IMR-90 (cell line): ENCODE measurements around the gene AUH. TPM values are rescaled to one million over a fixed set of nuclear protein-coding genes. Genes with fewer than 3 reads are reported as not detected.

ENCODE experiments used
- ATAC-seq: fragments of 200-7000 bp; cut with Tn5 transposase; 2 replicates; pipeline ENCODE4 v1.9.1; 2020; ENCODE audit warnings: low read depth, mild to moderate bottlenecking, moderate library complexity
- BruUV-seq: library from RNA; stranded (reverse); fragments of 400-500 nt; replicated peaks from 2 replicates; lab custom pipeline; 2021; lab: Mats Ljungman, UMichigan
- CTCF ChIA-PET: fragments of 300-600 bp; formaldehyde crosslinking; extraction: SDS; loops from one replicate; lab custom pipeline; 2021; ENCODE audit warnings: antibody characterized with exemption; lab: Yijun Ruan, JAX
- POLR2A ChIA-PET: fragments of 300-600 bp; sonication (Branson Sonifier 250); formaldehyde crosslinking; loops from one replicate; lab custom pipeline; 2022; ENCODE audit warnings: antibody characterized with exemption; ENCODE audit not compliant: unreplicated experiment; lab: Charles Lee
- DNase-seq: peaks from one replicate; pipeline ENCODE4 v3.0.0; 2013
- H2AFZ ChIP-seq: replicated peaks from 2 replicates; pipeline ENCODE3; 2013; ENCODE audit warnings: low read length, mild to moderate bottlenecking; ENCODE audit not compliant: poor library complexity
- H2AK5ac ChIP-seq: 2 replicates; pipeline ENCODE4 v1.6.1; 2013; ENCODE audit warnings: low read depth, low read length, inconsistent platforms
- H2AK9ac ChIP-seq: replicated peaks from 2 replicates; pipeline ENCODE3; 2013; ENCODE audit warnings: mild to moderate bottlenecking, low read depth, low read length, moderate library complexity; ENCODE audit not compliant: poor library complexity
- H2BK120ac ChIP-seq: 2 replicates; pipeline ENCODE4 v1.6.1; 2013; ENCODE audit warnings: low read depth, low read length, inconsistent platforms
- H2BK15ac ChIP-seq: 3 replicates; pipeline ENCODE4 v1.6.1; 2013; ENCODE audit warnings: low read depth, low read length, inconsistent platforms
- H2BK20ac ChIP-seq: 2 replicates; pipeline ENCODE4 v1.6.1; 2013; ENCODE audit warnings: low read depth, mild to moderate bottlenecking, inconsistent platforms, low read length, moderate library complexity
- H2BK5ac ChIP-seq: 2 replicates; pipeline ENCODE4 v1.6.1; 2013; ENCODE audit warnings: mild to moderate bottlenecking, low read depth, low read length, inconsistent platforms; ENCODE audit not compliant: poor library complexity, severe bottlenecking
- H3K14ac ChIP-seq: replicated peaks from 2 replicates; pipeline ENCODE4 v1.6.1; 2013; ENCODE audit warnings: low read depth, low read length, inconsistent platforms
- H3K18ac ChIP-seq: 2 replicates; pipeline ENCODE4 v1.6.1; 2013; ENCODE audit warnings: low read depth, low read length, control low read depth
- H3K23ac ChIP-seq: 2 replicates; pipeline ENCODE4 v1.6.1; 2013; ENCODE audit warnings: low read depth, low read length, inconsistent platforms
- H3K27ac ChIP-seq: 2 replicates; pipeline ENCODE4 v1.5.1; 2013; ENCODE audit warnings: mild to moderate bottlenecking, control low read depth, low read length; ENCODE audit not compliant: insufficient read depth
- H3K27me3 ChIP-seq: 2 replicates; pipeline ENCODE4 v1.6.1; 2013; ENCODE audit warnings: low read length; ENCODE audit not compliant: control insufficient read depth, insufficient read depth
- H3K36me3 ChIP-seq: 2 replicates; pipeline ENCODE4 v1.6.1; 2013; ENCODE audit warnings: low read length, mixed read lengths; ENCODE audit not compliant: control insufficient read depth, insufficient read depth
- H3K4ac ChIP-seq: 2 replicates; pipeline ENCODE4 v1.6.1; 2013; ENCODE audit warnings: low read depth, low read length, inconsistent platforms
- H3K4me1 ChIP-seq: 2 replicates; pipeline ENCODE4 v1.6.1; 2013; ENCODE audit warnings: low read length, mixed read lengths; ENCODE audit not compliant: control insufficient read depth, insufficient read depth
- H3K4me2 ChIP-seq: 2 replicates; pipeline ENCODE4 v1.6.1; 2013; ENCODE audit warnings: low read depth, mild to moderate bottlenecking, control low read depth, low read length, moderate library complexity
- H3K4me3 ChIP-seq: 2 replicates; pipeline ENCODE4 v1.5.1; 2013; ENCODE audit warnings: low read depth, mild to moderate bottlenecking, control low read depth, low read length, moderate library complexity; ENCODE audit not compliant: insufficient read depth
- H3K56ac ChIP-seq: 2 replicates; pipeline ENCODE4 v1.6.1; 2013; ENCODE audit warnings: low read length, inconsistent platforms; ENCODE audit not compliant: insufficient read depth; ENCODE audit errors: extremely low read depth
- H3K79me1 ChIP-seq, 2 experiments: 2 replicates each; pipeline ENCODE4 v1.6.1; 2013; ENCODE audit warnings: low read length in 2 of 2, inconsistent platforms in 1 of 2, low read depth in 1 of 2
- H3K9ac ChIP-seq: 2 replicates; pipeline ENCODE4 v1.6.1; 2013; ENCODE audit warnings: low read depth, low read length, control low read depth
- H3K9me1 ChIP-seq: 2 replicates; pipeline ENCODE4 v1.6.1; 2013; ENCODE audit warnings: low read length, inconsistent platforms; ENCODE audit not compliant: insufficient read depth
- H3K9me3 ChIP-seq: 2 replicates; pipeline ENCODE4 v1.6.1; 2013; ENCODE audit warnings: low read length; ENCODE audit not compliant: control insufficient read depth, insufficient read depth
- H4K20me1 ChIP-seq: 2 replicates; pipeline ENCODE4 v1.6.1; 2013; ENCODE audit warnings: low read length, inconsistent platforms; ENCODE audit not compliant: insufficient read depth
- H4K5ac ChIP-seq: 2 replicates; pipeline ENCODE4 v1.6.1; 2013; ENCODE audit warnings: mild to moderate bottlenecking, low read depth, low read length, control low read depth
- H4K8ac ChIP-seq, 2 experiments: 2 replicates each; pipeline ENCODE4 v1.6.1; 2013; ENCODE audit warnings: low read depth in 2 of 2, low read length in 2 of 2, control low read depth in 1 of 2, inconsistent platforms in 1 of 2
- H4K91ac ChIP-seq: 2 replicates; pipeline ENCODE4 v1.6.1; 2013; ENCODE audit warnings: low read depth, low read length, inconsistent platforms; ENCODE audit not compliant: insufficient read depth
- BHLHE40 ChIP-seq: fragments of 150-350 bp; IDR thresholded peaks from 2 replicates; pipeline ENCODE4 v1.6.1; 2016; ENCODE audit warnings: mild to moderate bottlenecking, low read depth, low read length
- CEBPB ChIP-seq: IDR thresholded peaks from 2 replicates; pipeline ENCODE4 v1.6.1; 2012; ENCODE audit warnings: low read depth, low read length, improper control_type of control experiment
- CHD1 ChIP-seq: IDR thresholded peaks from 2 replicates; pipeline ENCODE4 v1.6.1; 2012; ENCODE audit warnings: low read depth, low read length, improper control_type of control experiment
- CTCF ChIP-seq: conservative IDR thresholded peaks from 2 replicates; pipeline ENCODE4 v1.5.1; 2012; ENCODE audit warnings: mild to moderate bottlenecking, low read depth, low read length, improper control_type of control experiment
- ELK1 ChIP-seq: fragments of 150-350 bp; IDR thresholded peaks from 2 replicates; pipeline ENCODE4 v1.6.1; 2016; ENCODE audit warnings: low read depth, mild to moderate bottlenecking, low read length, moderate library complexity, borderline replicate concordance
- FOS ChIP-seq: fragments of 150-350 bp; IDR thresholded peaks from 2 replicates; pipeline ENCODE4 v1.6.1; 2016; ENCODE audit warnings: low read depth, low read length
- MAFK ChIP-seq: IDR thresholded peaks from 2 replicates; pipeline ENCODE4 v1.6.1; 2012; ENCODE audit warnings: low read depth, low read length, improper control_type of control experiment
- MAZ ChIP-seq: IDR thresholded peaks from 2 replicates; pipeline ENCODE4 v1.6.1; 2012; ENCODE audit warnings: low read depth, mild to moderate bottlenecking, low read length, improper control_type of control experiment, moderate library complexity, borderline replicate concordance
- MXI1 ChIP-seq: IDR thresholded peaks from 2 replicates; pipeline ENCODE4 v1.6.1; 2012; ENCODE audit warnings: low read depth, mild to moderate bottlenecking, low read length, moderate library complexity, borderline replicate concordance
- NFE2L2 ChIP-seq: fragments of 150-350 bp; IDR thresholded peaks from 2 replicates; pipeline ENCODE4 v1.6.1; 2016; ENCODE audit warnings: low read depth, mild to moderate bottlenecking, low read length
- POLR2A ChIP-seq: IDR thresholded peaks from 2 replicates; pipeline ENCODE4 v1.6.1; 2012; ENCODE audit warnings: mild to moderate bottlenecking, low read depth, low read length
- RAD21 ChIP-seq: IDR thresholded peaks from 2 replicates; pipeline ENCODE4 v1.6.1; 2012; ENCODE audit warnings: low read length, improper control_type of control experiment
- RCOR1 ChIP-seq: IDR thresholded peaks from 2 replicates; pipeline ENCODE4 v1.6.1; 2012; ENCODE audit warnings: mild to moderate bottlenecking, low read length, improper control_type of control experiment; ENCODE audit not compliant: insufficient replicate concordance
- RFX5 ChIP-seq: IDR thresholded peaks from 2 replicates; pipeline ENCODE4 v1.8.0; 2012; ENCODE audit warnings: low read depth, mild to moderate bottlenecking, low read length, moderate library complexity
- SMC3 ChIP-seq: fragments of 150-350 bp; IDR thresholded peaks from 2 replicates; pipeline ENCODE4 v1.6.1; 2016; ENCODE audit warnings: low read depth, mild to moderate bottlenecking, antibody characterized with exemption, low read length, moderate library complexity
- WGBS, 2 experiments: methylation state at CpG; one replicate each; pipeline versions ENCODE4 v1.1.5 to v1.1.7; 2013; ENCODE audit warnings: missing lambda C conversion rate in 2 of 2; ENCODE audit not compliant: insufficient read length in 1 of 2; ENCODE audit errors: extremely low coverage in 2 of 2; 5-methylcytosine and 5-hydroxymethylcytosine counted together
- dilution Hi-C: fragments of 300-500 bp; cut with HindIII; formaldehyde crosslinking; loops from one replicate; pipeline ENCODE4 v1.14.3; 2018; ENCODE audit warnings: low sequenced_read_pairs; ENCODE audit not compliant: unreplicated experiment
- in situ Hi-C: fragments of 300-500 bp; cut with MboI; formaldehyde crosslinking; loops from 3 replicates; pipeline ENCODE4 v1.14.3; 2019; ENCODE audit warnings: low sequenced_read_pairs, inconsistent platforms, mixed read lengths
- intact Hi-C: fragments of 100-400 bp; cut with micrococcal nuclease; formaldehyde crosslinking; loops from 2 replicates; pipeline ENCODE4 v1.10.0; 2022
- polyA plus RNA-seq, 3 experiments: library from polyadenylated mRNA; depleted of rRNA; stranded (reverse); fragments of >200 nt; gene quantifications; 2 replicates each; pipeline ENCODE4 v1.2.3, GENCODE V29; 2012; ENCODE audit warnings: low replicate concordance in 1 of 3
- total RNA-seq: library from RNA; depleted of rRNA; stranded (reverse); fragments of >200 nt; gene quantifications from 2 replicates; pipeline ENCODE4 v1.2.3, GENCODE V29; 2012
- TF ChIP-seq, protein P1 (sequence below): fragments of 150-350 bp; IDR thresholded peaks from 2 replicates; pipeline ENCODE4 v1.6.1; 2017; ENCODE audit warnings: mild to moderate bottlenecking, antibody characterized with exemption, low read length, low read depth

AUH gene
- total and polyA plus RNA-seq, 2 of the 4 experiments (the other 2 are of a cell fraction) = 5.9 to 8.1 TPM

DNA sequence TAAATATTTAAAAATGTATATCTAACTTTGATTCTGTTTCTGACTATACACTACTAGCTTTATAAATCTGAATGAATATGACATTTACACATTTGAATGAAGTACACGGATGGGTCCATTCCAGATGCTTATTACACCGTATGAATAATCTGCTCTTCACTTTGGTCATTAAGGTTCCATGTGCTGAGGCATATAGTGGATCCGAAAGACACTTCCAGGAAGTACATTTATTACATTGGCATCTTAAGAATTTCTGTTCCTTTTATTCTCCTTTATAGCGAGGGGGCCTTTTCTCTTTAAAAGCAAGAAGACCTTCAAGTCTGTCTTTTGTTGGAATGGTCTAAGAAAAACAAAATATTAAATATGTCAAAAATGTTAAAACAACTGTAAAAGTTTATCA is 147.6 kb downstream of the AUH start:
- no peak overlapping the region for H3K4me3 ChIP-seq
- in situ Hi-C loops = no loop called here
- no peak overlapping the region for H2BK15ac ChIP-seq
- CTCF ChIA-PET = no interaction called here
- no peak overlapping the region for H3K27ac ChIP-seq
- no peaks in the 10 kb centered on the region for H3K4me1 ChIP-seq
- H2BK120ac ChIP-seq = no peak overlapping the region
- TF ChIP-seq RAD21 (no peak), SMC3 (no peak), POLR2A (no peak), CTCF (no peak), FOS (no peak), NFE2L2 (no peak), RFX5 (no peak), MXI1 (no peak), BHLHE40 (no peak), CEBPB (no peak), MAFK (no peak), CHD1 (no peak), RCOR1 (no peak), MAZ (no peak), ELK1 (no peak)
- TF ChIP-seq, protein P1, sequence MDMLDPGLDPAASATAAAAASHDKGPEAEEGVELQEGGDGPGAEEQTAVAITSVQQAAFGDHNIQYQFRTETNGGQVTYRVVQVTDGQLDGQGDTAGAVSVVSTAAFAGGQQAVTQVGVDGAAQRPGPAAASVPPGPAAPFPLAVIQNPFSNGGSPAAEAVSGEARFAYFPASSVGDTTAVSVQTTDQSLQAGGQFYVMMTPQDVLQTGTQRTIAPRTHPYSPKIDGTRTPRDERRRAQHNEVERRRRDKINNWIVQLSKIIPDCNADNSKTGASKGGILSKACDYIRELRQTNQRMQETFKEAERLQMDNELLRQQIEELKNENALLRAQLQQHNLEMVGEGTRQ = no peak
- ATAC-seq (no peak), DNase-seq (peak; percentile 39)
- H3K27me3 ChIP-seq = no peaks in the 10 kb centered on the region
- no peak overlapping the region for H3K18ac ChIP-seq
- H3K56ac ChIP-seq = no peak overlapping the region
- no peak overlapping the region for H3K14ac ChIP-seq
- no peak overlapping the region for H4K5ac ChIP-seq
- no TSS peak for BruUV-seq
- no peak overlapping the region for H2AK9ac ChIP-seq
- no CpG with 5 or more reads among the region's 4 CpGs for WGBS, 2 experiments
- H4K20me1 ChIP-seq = no peaks in the 10 kb centered on the region
- POLR2A ChIA-PET = no interaction called here
- no peak overlapping the region for H3K4ac ChIP-seq
- H3K4me2 ChIP-seq = no peak overlapping the region
- H2AFZ ChIP-seq = no peak overlapping the region
- no peak overlapping the region for H3K9ac ChIP-seq
- H4K91ac ChIP-seq = no peak overlapping the region
- intact Hi-C loops = no loop called here
- peaks cover 5% of the 10 kb centered on the region for H3K36me3 ChIP-seq
- H2AK5ac ChIP-seq = no peak overlapping the region
- peaks cover 2% of the 10 kb centered on the region; the same call in 1 of the 2 replicates for H3K9me1 ChIP-seq
- dilution Hi-C loops = no loop called here
- H3K23ac ChIP-seq = no peak overlapping the region
- peaks cover 0 to 3% of the 10 kb centered on the region in 2 experiments; a peak in 1 of 4 replicates for H3K79me1 ChIP-seq
- no peak overlapping the region for H4K8ac ChIP-seq
- no peak overlapping the region for H2BK20ac ChIP-seq
- no peaks in the 10 kb centered on the region for H3K9me3 ChIP-seq
- no peak overlapping the region for H2BK5ac ChIP-seq
